Fibroblast of lung (primary cell): ENCODE data around the gene ALOXE3.

Source experiments
- CTCF ChIP-seq, 2 donors: IDR thresholded peaks in 1 of 2; conservative IDR thresholded peaks in 1 of 2; 1 replicate in 1 of 2; 2 replicates in 1 of 2; pipeline ENCODE4 v1.5.1; 2011 to 2012; ENCODE audit warnings: low read length in 2 of 2, control low read depth in 1 of 2, inconsistent platforms in 1 of 2, low read depth in 1 of 2, mild to moderate bottlenecking in 1 of 2
- EZH2 ChIP-seq: IDR thresholded peaks from 2 replicates; pipeline ENCODE4 v1.5.1; 2012; ENCODE audit warnings: low read length, control low read depth, mild to moderate bottlenecking; ENCODE audit errors: missing control alignments

- TF ChIP-seq CTCF (conservative IDR thresholded peaks at IDR 0.05 in 1 of 2, IDR thresholded peaks at IDR 0.05 in 1 of 2; ENCODE audit: low read depth in 1 of 2, low read length in 2 of 2) (no peak), EZH2 (no peak)
Observed at GRCh38 chr17:8048236-8048635, 70.1 kb downstream of the ALOXE3 start.
